SK-MEL-5 (cell line): ENCODE results near the gene HLA-DPB1. TPM values are rescaled to one million over a fixed set of nuclear protein-coding genes. Genes with fewer than 3 reads are reported as not detected.

ENCODE experiments used
- DNase-seq: peaks from one replicate; pipeline ENCODE4 v3.0.0-alpha.2; 2016; ENCODE audit warnings: low read depth, low spot score
- in situ Hi-C: cut with HindIII; loops from 2 replicates; pipeline ENCODE4 v1.10.0; 2016; ENCODE audit warnings: low sequenced_read_pairs, high pct_unique_total_duplicates, low pct_unique_long_range_greater_than_20kb
- total RNA-seq: library from RNA; depleted of rRNA; stranded (reverse); fragments of >200 nt; shearing (Covaris generic); gene quantifications from 2 replicates; pipeline ENCODE4 v1.2.3, GENCODE V29; 2014; rRNA removed

The HLA-DPB1 gene
- total RNA-seq, 1 experiment from 2014 or later: 1.7 TPM

- no peak for DNase-seq
- in situ Hi-C loops: no loop called here
These were observed 41.3 kb downstream of the HLA-DPB1 start for GRCh38 chr6:33116841-33117711.

- in situ Hi-C loops: no loop called here
- no peak for DNase-seq
These were observed 42.1 kb downstream of the HLA-DPB1 start for GRCh38 chr6:33117811-33118277.

GRCh38 chr6:33118525-33119123, 42.8 kb downstream of the HLA-DPB1 start:
- in situ Hi-C loops: no loop called here
- DNase-seq: peak; percentile 74

- in situ Hi-C loops: no loop called here
- no peak for DNase-seq
These were observed 44.2 kb downstream of the HLA-DPB1 start for GRCh38 chr6:33120001-33120400.

GRCh38 chr6:33123181-33123580, 47.4 kb downstream of the HLA-DPB1 start:
- DNase-seq: no peak
- in situ Hi-C loops: no loop called here

- peak; percentile 85 for DNase-seq
- in situ Hi-C loops: no loop called here
These were observed 48.1 kb downstream of the HLA-DPB1 start for GRCh38 chr6:33123732-33124524.

- no peak for DNase-seq
- in situ Hi-C loops: no loop called here
These were observed 48.7 kb downstream of the HLA-DPB1 start for GRCh38 chr6:33124525-33124901.

GRCh38 chr6:33124947-33125346, 49.2 kb downstream of the HLA-DPB1 start:
- no peak for DNase-seq
- in situ Hi-C loops: no loop called here

GRCh38 chr6:33126101-33126714, 50.4 kb downstream of the HLA-DPB1 start:
- peak; percentile 78 for DNase-seq
- in situ Hi-C loops: no loop called here

GRCh38 chr6:33128318-33128717, 52.5 kb downstream of the HLA-DPB1 start:
- in situ Hi-C loops: no loop called here

GRCh38 chr6:33132081-33132524, 56.3 kb downstream of the HLA-DPB1 start:
- in situ Hi-C loops: no loop called here
- DNase-seq: no peak

More at GRCh38 chr6:33128318-33128717, 52.5 kb downstream of the HLA-DPB1 start:
- DNase-seq: no peak

- peak; percentile 20 for DNase-seq
- in situ Hi-C loops: no loop called here
These were observed 60.6 kb downstream of the HLA-DPB1 start for GRCh38 chr6:33136310-33136900.

Other genes with a start within 250 kb of the HLA-DPB1 start
- gene TAP2, start 237.3 kb upstream of the HLA-DPB1 start, total RNA-seq: 52.5 and 54.2 TPM in 2 replicates
- 40.4 and 43.9 TPM in 2 replicates for gene PSMB8, start 231.9 kb upstream of the HLA-DPB1 start, total RNA-seq
- 30.6 and 36.4 TPM in 2 replicates for gene TAP1, start 222.3 kb upstream of the HLA-DPB1 start, total RNA-seq
- 10.4 and 15.4 TPM in 2 replicates for gene PSMB9, start 221.8 kb upstream of the HLA-DPB1 start, total RNA-seq
- 1.9 and 2.6 TPM in 2 replicates for gene HLA-DMB, start 135.0 kb upstream of the HLA-DPB1 start, total RNA-seq
- 34.0 and 35.3 TPM in 2 replicates for gene HLA-DMA, start 122.9 kb upstream of the HLA-DPB1 start, total RNA-seq
- 96.2 and 107 TPM in 2 replicates for gene BRD2, start 107.4 kb upstream of the HLA-DPB1 start, total RNA-seq
- gene HLA-DOA, start 66.4 kb upstream of the HLA-DPB1 start, total RNA-seq: 0.13 and 0.16 TPM in 2 replicates
- gene HLA-DPA1, start 2.3 kb upstream of the HLA-DPB1 start, total RNA-seq: 7.1 and 8.7 TPM in 2 replicates
- gene COL11A2, start 116.5 kb downstream of the HLA-DPB1 start, total RNA-seq: 0.42 and 0.98 TPM in 2 replicates
- 16.5 and 17.0 TPM in 2 replicates for gene RXRB, start 124.7 kb downstream of the HLA-DPB1 start, total RNA-seq
- gene SLC39A7, start 124.9 kb downstream of the HLA-DPB1 start, total RNA-seq: 92.5 and 94.5 TPM in 2 replicates
- 6.5 and 8.0 TPM in 2 replicates for gene HSD17B8, start 128.7 kb downstream of the HLA-DPB1 start, total RNA-seq
- gene RING1, start 132.5 kb downstream of the HLA-DPB1 start, total RNA-seq: 22.5 and 25.8 TPM in 2 replicates
- 27.1 and 28.5 TPM in 2 replicates for gene VPS52, start 195.9 kb downstream of the HLA-DPB1 start, total RNA-seq
- gene RPS18, start 196.1 kb downstream of the HLA-DPB1 start, total RNA-seq: 4,185 and 4,422 TPM in 2 replicates
- gene B3GALT4, start 201.1 kb downstream of the HLA-DPB1 start, total RNA-seq: 0.83 and 1.0 TPM in 2 replicates
- 85.9 and 93.6 TPM in 2 replicates for gene WDR46, start 213.2 kb downstream of the HLA-DPB1 start, total RNA-seq
- gene PFDN6, start 213.6 kb downstream of the HLA-DPB1 start, total RNA-seq: 128 and 143 TPM in 2 replicates
- gene RGL2, start 223.0 kb downstream of the HLA-DPB1 start, total RNA-seq: 11.9 and 14.6 TPM in 2 replicates
- gene TAPBP, start 238.1 kb downstream of the HLA-DPB1 start, total RNA-seq: 45.5 and 55.4 TPM in 2 replicates
- 7.6 and 9.2 TPM in 2 replicates for gene ZBTB22, start 241.8 kb downstream of the HLA-DPB1 start, total RNA-seq
- 29.0 and 33.5 TPM in 2 replicates for gene DAXX, start 247.0 kb downstream of the HLA-DPB1 start, total RNA-seq